Neuronal stem cell (in vitro differentiated cells): ENCODE data around the gene TRDN.

ENCODE experiments used
- DNase-seq: peaks from one replicate; pipeline ENCODE4 v3.0.0-alpha.2; 2013; ENCODE audit warnings: low spot score
- H2AFZ ChIP-seq: one replicate; pipeline ENCODE4 v1.6.1; 2013; ENCODE audit warnings: mild to moderate bottlenecking, low read length, inconsistent platforms
- H2AK5ac ChIP-seq: 2 replicates; pipeline ENCODE4 v1.6.1; 2013; ENCODE audit warnings: low read depth, mild to moderate bottlenecking, inconsistent platforms, low read length, moderate library complexity, mixed read lengths
- H2BK120ac ChIP-seq: 2 replicates; pipeline ENCODE4 v1.6.1; 2013; ENCODE audit warnings: low read depth, mild to moderate bottlenecking, inconsistent platforms, low read length, moderate library complexity, mixed read lengths
- H2BK12ac ChIP-seq: one replicate; pipeline ENCODE4 v1.6.1; 2013; ENCODE audit warnings: low read length, inconsistent platforms
- H2BK15ac ChIP-seq: 2 replicates; pipeline ENCODE4 v1.6.1; 2013; ENCODE audit warnings: mild to moderate bottlenecking, low read length, inconsistent platforms, mixed read lengths
- H2BK5ac ChIP-seq: one replicate; pipeline ENCODE4 v1.6.1; 2013; ENCODE audit warnings: inconsistent platforms, mild to moderate bottlenecking, low read length, moderate library complexity
- H3K14ac ChIP-seq: one replicate; pipeline ENCODE4 v1.6.1; 2013; ENCODE audit warnings: low read length, inconsistent platforms
- H3K18ac ChIP-seq: 2 replicates; pipeline ENCODE4 v1.6.1; 2013; ENCODE audit warnings: low read length, inconsistent platforms
- H3K23ac ChIP-seq: 2 replicates; pipeline ENCODE4 v1.6.1; 2013; ENCODE audit warnings: low read depth, mild to moderate bottlenecking, mixed read lengths, low read length, inconsistent platforms; ENCODE audit not compliant: poor library complexity
- H3K27ac ChIP-seq: replicated peaks from 3 replicates; pipeline ENCODE4 v1.5.1; 2013; ENCODE audit warnings: low read length, inconsistent platforms
- H3K27me3 ChIP-seq, 3 experiments: 2 replicates each; pipeline ENCODE4 v1.6.1; 2013; ENCODE audit warnings: low read length in 3 of 3, mild to moderate bottlenecking in 2 of 3, inconsistent platforms in 1 of 3, low read depth in 1 of 3, mixed read lengths in 1 of 3, moderate library complexity in 1 of 3; ENCODE audit not compliant: control insufficient read depth in 3 of 3, insufficient read depth in 3 of 3
- H3K36me3 ChIP-seq, 2 donors: replicated peaks in 1 of 2; 2 replicates each; pipeline ENCODE4 v1.6.1; 2013; ENCODE audit warnings: low read length in 2 of 2; ENCODE audit not compliant: control insufficient read depth in 2 of 2, insufficient read depth in 2 of 2
- H3K4ac ChIP-seq: 2 replicates; pipeline ENCODE4 v1.6.1; 2013; ENCODE audit warnings: inconsistent platforms, mild to moderate bottlenecking, low read length, moderate library complexity
- H3K4me1 ChIP-seq, 2 donors: 1 replicate in 1 of 2; 2 replicates in 1 of 2; pipeline ENCODE4 v1.6.1; 2013; ENCODE audit warnings: low read length in 2 of 2, low read depth in 1 of 2; ENCODE audit not compliant: control insufficient read depth in 2 of 2, insufficient read depth in 1 of 2
- H3K4me2 ChIP-seq: one replicate; pipeline ENCODE4 v1.6.1; 2013; ENCODE audit warnings: mild to moderate bottlenecking, low read length, inconsistent platforms; ENCODE audit not compliant: insufficient read depth, poor library complexity, severe bottlenecking
- H3K4me3 ChIP-seq, 2 donors: 2 replicates each; pipeline ENCODE4 v1.5.1; 2013; ENCODE audit warnings: low read length in 2 of 2, mild to moderate bottlenecking in 2 of 2, inconsistent platforms in 1 of 2, moderate library complexity in 1 of 2
- H3K79me1 ChIP-seq: one replicate; pipeline ENCODE4 v1.6.1; 2013; ENCODE audit warnings: low read depth, mild to moderate bottlenecking, inconsistent platforms, low read length, moderate library complexity
- H3K9ac ChIP-seq: one replicate; pipeline ENCODE4 v1.6.1; 2013; ENCODE audit warnings: mild to moderate bottlenecking, low read depth, low read length, inconsistent platforms; ENCODE audit not compliant: poor library complexity
- H3K9me3 ChIP-seq, 2 donors: replicated peaks in 1 of 2; 2 replicates each; pipeline versions ENCODE3 to v1.6.1; 2013; ENCODE audit warnings: low read length in 2 of 2, mild to moderate bottlenecking in 2 of 2, inconsistent platforms in 1 of 2, low read depth in 1 of 2, mixed read lengths in 1 of 2, moderate library complexity in 1 of 2; ENCODE audit not compliant: control insufficient read depth in 2 of 2, insufficient read depth in 1 of 2
- H4K8ac ChIP-seq: one replicate; pipeline ENCODE4 v1.6.1; 2013; ENCODE audit warnings: low read depth, mild to moderate bottlenecking, inconsistent platforms, low read length, moderate library complexity
- H4K91ac ChIP-seq: one replicate; pipeline ENCODE4 v1.6.1; 2013; ENCODE audit warnings: low read length, low read depth, mild to moderate bottlenecking, inconsistent platforms; ENCODE audit not compliant: poor library complexity
- WGBS, 2 donors: extraction: QIAGEN DNeasy Blood & Tissue Kit; methylation state at CpG; one replicate each; pipeline ENCODE4 v1.1.7; 2013; ENCODE audit warnings: missing lambda C conversion rate in 2 of 2, mixed read lengths in 1 of 2; ENCODE audit not compliant: insufficient read length in 2 of 2, insufficient replicate concordance in 1 of 2; ENCODE audit errors: extremely low coverage in 2 of 2; 5-methylcytosine and 5-hydroxymethylcytosine counted together

TRDN gene

DNA sequence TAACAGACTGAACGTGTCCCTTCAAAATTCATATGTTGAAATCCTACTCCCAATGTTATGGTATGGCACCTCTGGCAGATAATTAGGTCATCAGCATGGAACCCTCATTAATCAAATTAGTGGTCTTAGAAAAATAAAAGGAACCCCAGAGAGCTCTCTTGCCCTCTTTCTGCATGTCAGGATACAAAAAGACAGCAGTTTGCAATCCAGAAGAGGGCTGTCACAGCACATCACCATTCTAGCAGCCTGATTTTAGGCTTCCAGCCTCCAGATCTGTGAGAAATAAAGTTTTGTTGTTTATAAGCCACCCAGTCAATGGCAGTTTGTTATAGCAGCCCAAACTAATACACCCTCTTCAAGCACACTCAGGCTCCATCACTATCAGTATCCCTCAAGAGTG lies 292.9 kb downstream of the TRDN start:
- Histone ChIP-seq H4K8ac (no peak overlapping the region), H3K27me3 (no peaks in the 10 kb centered on the region), H3K18ac (no peak overlapping the region), H2AK5ac (no peak overlapping the region), H2BK15ac (no peak overlapping the region), H3K14ac (no peak overlapping the region), H2AFZ (no peak overlapping the region), H3K9me3 (no peaks in the 10 kb centered on the region), H3K4ac (no peak overlapping the region), H3K9ac (no peak overlapping the region), H2BK120ac (no peak overlapping the region), H3K36me3 (no peaks in the 10 kb centered on the region), H2BK12ac (no peak overlapping the region), H3K23ac (no peak overlapping the region), H2BK5ac (no peak overlapping the region), H3K27ac (no peak overlapping the region), H3K4me2 (no peak overlapping the region), H3K4me1 (no peaks in the 10 kb centered on the region), H3K4me3 (no peak overlapping the region), H3K79me1 (no peaks in the 10 kb centered on the region), H4K91ac (no peak overlapping the region)
- DNase-seq = no peak
- WGBS, 2 donors = no CpG with 5 or more reads among the region's 1 CpG

- Histone ChIP-seq H2BK15ac (no peak overlapping the region), H2AFZ (no peak overlapping the region), H3K79me1 (no peaks in the 10 kb centered on the region), H2BK120ac (no peak overlapping the region), H3K4me3 (no peak overlapping the region), H3K36me3 (no peaks in the 10 kb centered on the region), H3K9ac (no peak overlapping the region), H4K8ac (no peak overlapping the region), H3K27me3 (no peaks in the 10 kb centered on the region), H2AK5ac (no peak overlapping the region), H2BK12ac (no peak overlapping the region), H3K9me3 (no peaks in the 10 kb centered on the region), H3K4me1 (no peaks in the 10 kb centered on the region), H3K4me2 (no peak overlapping the region), H2BK5ac (no peak overlapping the region), H3K27ac (no peak overlapping the region), H3K4ac (no peak overlapping the region), H3K18ac (no peak overlapping the region), H3K14ac (no peak overlapping the region), H4K91ac (no peak overlapping the region), H3K23ac (no peak overlapping the region)
- DNase-seq = no peak
Measured at GRCh38 chr6:123338394-123338793, 298.4 kb downstream of the TRDN start.

DNA sequence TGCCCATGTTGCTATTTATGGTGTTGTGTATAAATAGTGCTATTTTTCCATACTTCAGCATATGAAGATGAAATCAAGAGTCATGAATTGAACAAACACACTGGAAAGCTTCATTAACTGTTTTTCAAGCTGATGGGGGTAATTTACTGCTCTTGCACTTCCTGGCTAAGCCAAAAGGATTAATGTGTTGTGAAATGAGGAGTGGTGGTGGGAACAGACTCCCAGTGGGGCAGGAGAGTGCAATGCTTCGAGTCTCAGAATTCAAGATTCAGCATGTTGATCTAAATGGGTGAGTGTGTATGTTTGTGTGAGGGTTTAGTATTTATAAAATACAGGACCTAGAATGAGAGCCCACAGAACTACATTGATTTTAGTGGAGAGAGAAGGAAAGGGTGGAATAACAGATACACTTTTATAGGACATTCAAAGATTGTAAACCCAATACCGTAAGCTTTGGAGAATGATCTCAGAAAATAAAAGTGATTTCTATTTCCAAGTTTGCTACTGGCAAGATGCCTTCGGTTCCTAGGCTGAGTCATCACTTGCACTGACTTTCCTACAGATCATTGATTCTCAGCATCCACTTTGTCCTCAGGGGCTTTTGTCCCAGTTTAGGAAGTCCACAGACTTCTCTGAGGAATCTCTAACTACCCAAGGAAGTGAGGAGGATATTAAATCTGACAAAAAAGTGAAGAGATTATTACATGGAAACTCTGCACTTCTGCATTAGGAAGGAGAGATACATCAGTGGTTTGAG lies 303.6 kb downstream of the TRDN start:
- H3K14ac ChIP-seq = no peak overlapping the region
- H3K36me3 ChIP-seq = no peaks in the 10 kb centered on the region
- no peaks in the 10 kb centered on the region for H3K79me1 ChIP-seq
- H3K9ac ChIP-seq = no peak overlapping the region
- no peak overlapping the region for H2BK5ac ChIP-seq
- no peak overlapping the region for H2BK12ac ChIP-seq
- H4K8ac ChIP-seq = no peak overlapping the region
- H3K4me3 ChIP-seq = no peak overlapping the region
- no peak overlapping the region for H3K4me2 ChIP-seq
- no peaks in the 10 kb centered on the region for H3K27me3 ChIP-seq
- no peak overlapping the region for H3K18ac ChIP-seq
- no peak overlapping the region for H2BK15ac ChIP-seq
- no CpG with 5 or more reads among the region's 3 CpGs for WGBS, 2 donors
- H3K4ac ChIP-seq = no peak overlapping the region
- H2AFZ ChIP-seq = peak overlapping the region; percentile 49
- no peak overlapping the region for H3K27ac ChIP-seq
- no peak overlapping the region for H4K91ac ChIP-seq
- no peak overlapping the region for H3K23ac ChIP-seq
- no peak overlapping the region for H2BK120ac ChIP-seq
- no peak for DNase-seq
- no peaks in the 10 kb centered on the region for H3K4me1 ChIP-seq
- no peaks in the 10 kb centered on the region for H3K9me3 ChIP-seq
- no peak overlapping the region for H2AK5ac ChIP-seq

DNA sequence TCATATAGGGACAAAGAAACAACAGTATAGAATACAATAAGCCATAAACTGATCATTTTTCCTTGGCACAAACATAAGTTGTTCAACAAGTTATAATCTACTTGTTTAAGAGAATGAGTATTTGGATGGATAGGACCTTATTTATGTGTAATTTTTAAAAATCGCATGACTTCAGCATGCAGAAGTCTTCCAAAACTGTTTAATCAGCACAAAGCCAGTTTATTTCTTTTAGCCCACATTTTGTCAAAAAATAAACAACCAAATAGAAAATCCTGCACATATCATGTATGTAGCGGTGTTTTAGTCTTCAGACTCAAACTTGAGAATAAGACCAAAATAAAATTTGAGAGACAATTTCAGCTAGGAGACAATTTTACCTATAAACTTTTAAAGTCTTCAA lies 304.7 kb downstream of the TRDN start:
- Histone ChIP-seq H2BK120ac (no peak overlapping the region), H2AFZ (no peak overlapping the region), H3K27me3 (no peaks in the 10 kb centered on the region), H3K18ac (no peak overlapping the region), H3K4me3 (no peak overlapping the region), H3K14ac (no peak overlapping the region), H3K4me1 (no peaks in the 10 kb centered on the region), H2BK15ac (no peak overlapping the region), H3K4me2 (no peak overlapping the region), H3K4ac (no peak overlapping the region), H3K9me3 (no peaks in the 10 kb centered on the region), H2AK5ac (no peak overlapping the region), H3K27ac (no peak overlapping the region), H2BK5ac (no peak overlapping the region), H3K9ac (no peak overlapping the region), H4K8ac (no peak overlapping the region), H4K91ac (no peak overlapping the region), H3K23ac (no peak overlapping the region), H2BK12ac (no peak overlapping the region), H3K36me3 (no peaks in the 10 kb centered on the region), H3K79me1 (no peaks in the 10 kb centered on the region)
- WGBS, 2 donors = no CpG with 5 or more reads among the region's 2 CpGs
- DNase-seq = no peak
